Transverse colon (tissue), 3 donors: ENCODE results near the gene TACC2.

ENCODE experiments used
- EP300 ChIP-seq: sonication (generic); formaldehyde crosslinking; IDR thresholded peaks from one replicate; pipeline ENCODE4 v1.6.1; 2017; ENCODE audit warnings: antibody characterized with exemption, low read depth
- POLR2A ChIP-seq: fragments of 450-650 bp; IDR thresholded peaks from one replicate; pipeline ENCODE4 v1.6.1; 2016; ENCODE audit warnings: antibody characterized with exemption, mild to moderate bottlenecking, moderate library complexity
- TF ChIP-seq, protein P1 (sequence below), 5 experiments: fragments of 200-600 bp in 3 of 5; fragments of 450-650 bp in 2 of 5; sonication (generic) in 3 of 5; IDR thresholded peaks; 1 replicate in 2 of 5; 2 replicates in 3 of 5; pipeline ENCODE4 v1.5.1; 2016 to 2017; ENCODE audit warnings: antibody characterized with exemption in 5 of 5, inconsistent platforms in 3 of 5, mild to moderate bottlenecking in 2 of 5, moderate library complexity in 1 of 5

DNA sequence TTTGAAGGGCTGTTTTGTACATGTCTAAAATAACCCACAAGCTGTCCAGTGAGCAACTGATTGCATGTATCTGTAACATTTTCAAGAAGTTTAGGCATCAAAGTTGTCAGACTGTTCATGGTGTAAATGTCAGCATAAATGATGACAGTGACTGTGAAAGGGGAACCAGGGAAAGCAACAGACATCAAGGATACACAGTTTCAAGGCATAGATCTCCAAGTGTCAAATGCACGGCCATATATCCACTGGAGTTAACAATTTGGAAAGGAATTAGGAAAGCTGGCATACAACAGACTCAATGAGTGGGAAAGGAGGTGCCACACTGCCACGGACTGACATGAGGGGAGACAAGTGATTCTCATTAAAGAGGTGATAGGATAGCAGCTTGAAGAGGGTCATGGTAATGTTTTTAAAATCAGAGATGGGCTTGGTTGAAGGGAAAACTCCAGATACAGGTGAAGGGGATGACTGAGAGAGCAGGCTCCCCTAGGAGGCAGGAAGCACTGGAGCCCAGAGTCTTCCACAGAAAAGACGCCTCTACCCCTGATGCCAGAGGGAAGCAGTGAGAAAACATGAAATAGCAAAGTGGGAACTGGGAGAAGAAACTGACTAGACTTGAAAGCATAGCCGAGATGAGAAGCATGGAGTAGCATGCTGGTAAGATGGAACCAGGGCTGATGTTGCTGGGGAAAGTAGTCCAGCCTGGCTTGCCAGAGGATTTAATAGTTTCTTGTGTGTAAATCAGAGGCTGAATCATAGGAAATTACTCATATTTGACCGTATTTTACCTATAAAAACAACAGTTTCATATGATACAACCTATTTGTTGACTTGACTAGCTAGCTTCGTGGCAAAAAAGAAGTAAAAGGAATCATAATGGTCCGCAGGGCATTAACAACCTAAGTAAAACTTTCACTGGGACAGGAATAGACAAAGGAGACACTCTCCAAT, 32.6 kb upstream of the TACC2 start:
- TF ChIP-seq POLR2A = no peak
- TF ChIP-seq, protein P1, sequence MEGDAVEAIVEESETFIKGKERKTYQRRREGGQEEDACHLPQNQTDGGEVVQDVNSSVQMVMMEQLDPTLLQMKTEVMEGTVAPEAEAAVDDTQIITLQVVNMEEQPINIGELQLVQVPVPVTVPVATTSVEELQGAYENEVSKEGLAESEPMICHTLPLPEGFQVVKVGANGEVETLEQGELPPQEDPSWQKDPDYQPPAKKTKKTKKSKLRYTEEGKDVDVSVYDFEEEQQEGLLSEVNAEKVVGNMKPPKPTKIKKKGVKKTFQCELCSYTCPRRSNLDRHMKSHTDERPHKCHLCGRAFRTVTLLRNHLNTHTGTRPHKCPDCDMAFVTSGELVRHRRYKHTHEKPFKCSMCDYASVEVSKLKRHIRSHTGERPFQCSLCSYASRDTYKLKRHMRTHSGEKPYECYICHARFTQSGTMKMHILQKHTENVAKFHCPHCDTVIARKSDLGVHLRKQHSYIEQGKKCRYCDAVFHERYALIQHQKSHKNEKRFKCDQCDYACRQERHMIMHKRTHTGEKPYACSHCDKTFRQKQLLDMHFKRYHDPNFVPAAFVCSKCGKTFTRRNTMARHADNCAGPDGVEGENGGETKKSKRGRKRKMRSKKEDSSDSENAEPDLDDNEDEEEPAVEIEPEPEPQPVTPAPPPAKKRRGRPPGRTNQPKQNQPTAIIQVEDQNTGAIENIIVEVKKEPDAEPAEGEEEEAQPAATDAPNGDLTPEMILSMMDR (IDR thresholded peaks at IDR 0.05) = no peak
- TF ChIP-seq EP300 = no peak
